GM20000 (cell line): ENCODE results near the gene GCH1.

ENCODE experiments used
- DNase-seq: peaks from one replicate; pipeline ENCODE4 v3.0.0; 2012; ENCODE audit warnings: low spot score
- TF ChIP-seq, protein P1 (sequence below): IDR thresholded peaks from 2 replicates; pipeline ENCODE4 v1.5.1; 2012; ENCODE audit warnings: mild to moderate bottlenecking, control low read depth; ENCODE audit errors: extremely low read depth, missing control alignments

The GCH1 gene

GRCh38 chr14:54818201-54819133 is 84.2 kb downstream of the GCH1 start:
- TF ChIP-seq, protein P1, sequence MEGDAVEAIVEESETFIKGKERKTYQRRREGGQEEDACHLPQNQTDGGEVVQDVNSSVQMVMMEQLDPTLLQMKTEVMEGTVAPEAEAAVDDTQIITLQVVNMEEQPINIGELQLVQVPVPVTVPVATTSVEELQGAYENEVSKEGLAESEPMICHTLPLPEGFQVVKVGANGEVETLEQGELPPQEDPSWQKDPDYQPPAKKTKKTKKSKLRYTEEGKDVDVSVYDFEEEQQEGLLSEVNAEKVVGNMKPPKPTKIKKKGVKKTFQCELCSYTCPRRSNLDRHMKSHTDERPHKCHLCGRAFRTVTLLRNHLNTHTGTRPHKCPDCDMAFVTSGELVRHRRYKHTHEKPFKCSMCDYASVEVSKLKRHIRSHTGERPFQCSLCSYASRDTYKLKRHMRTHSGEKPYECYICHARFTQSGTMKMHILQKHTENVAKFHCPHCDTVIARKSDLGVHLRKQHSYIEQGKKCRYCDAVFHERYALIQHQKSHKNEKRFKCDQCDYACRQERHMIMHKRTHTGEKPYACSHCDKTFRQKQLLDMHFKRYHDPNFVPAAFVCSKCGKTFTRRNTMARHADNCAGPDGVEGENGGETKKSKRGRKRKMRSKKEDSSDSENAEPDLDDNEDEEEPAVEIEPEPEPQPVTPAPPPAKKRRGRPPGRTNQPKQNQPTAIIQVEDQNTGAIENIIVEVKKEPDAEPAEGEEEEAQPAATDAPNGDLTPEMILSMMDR: no peak
- no peak for DNase-seq

DNA sequence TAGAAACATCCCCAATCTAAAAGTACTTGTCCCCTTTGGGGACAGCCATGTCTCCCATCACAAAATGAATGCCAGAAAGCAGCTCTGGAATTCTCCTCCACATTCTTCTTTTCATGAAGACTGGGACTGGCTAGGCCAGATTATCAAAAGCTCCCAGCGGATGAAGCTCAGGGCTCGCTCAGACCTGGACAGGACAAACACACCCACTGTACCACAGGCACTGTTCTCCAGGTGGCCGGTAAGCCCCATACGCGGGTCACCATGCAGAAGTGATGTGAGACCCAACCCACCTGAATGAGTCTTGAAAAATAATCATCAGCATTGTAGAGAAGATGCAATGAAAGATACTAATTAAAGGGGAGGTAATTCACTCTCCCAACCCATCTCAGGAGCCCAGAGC is 85.1 kb downstream of the GCH1 start:
- TF ChIP-seq, protein P1: no peak
- DNase-seq: no peak

DNA sequence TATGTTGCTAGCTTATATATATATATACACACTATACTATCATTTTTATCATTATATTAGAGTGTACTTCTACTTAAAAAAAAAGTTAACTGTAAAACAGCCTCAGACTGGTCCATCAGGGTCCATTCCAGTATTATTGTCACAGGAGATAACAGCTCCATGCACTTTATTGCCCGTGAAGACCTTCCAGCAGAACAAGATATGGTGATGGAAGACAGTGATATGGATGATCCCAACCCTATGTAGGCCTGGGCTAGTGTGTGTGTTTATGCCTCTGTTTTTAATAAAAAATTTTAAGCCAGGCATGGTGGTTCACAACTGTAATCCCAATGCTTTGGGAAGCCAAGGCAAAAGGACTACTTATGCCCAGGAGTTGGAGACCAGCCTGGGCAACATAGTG is 86.2 kb downstream of the GCH1 start:
- TF ChIP-seq, protein P1: no peak
- no peak for DNase-seq

DNA sequence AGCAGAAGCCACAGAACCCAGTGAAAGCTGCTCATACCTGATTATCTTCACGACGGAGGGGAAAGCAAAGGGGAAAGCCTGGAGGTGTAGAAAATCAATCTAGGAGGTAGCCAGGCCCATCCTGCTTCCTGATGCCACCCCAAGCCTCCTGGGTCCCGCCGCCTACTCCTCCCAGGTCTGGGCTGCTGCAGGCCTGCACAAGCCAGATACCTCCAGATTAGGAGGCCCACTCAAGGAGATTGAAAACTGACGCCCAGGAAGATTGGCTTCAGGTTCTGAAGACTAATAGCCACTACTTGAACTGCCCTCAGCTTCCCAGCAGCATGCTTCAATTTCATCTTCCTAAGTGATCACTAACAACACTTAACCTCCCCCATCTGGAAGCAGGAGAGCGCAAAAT is 87.1 kb downstream of the GCH1 start:
- TF ChIP-seq, protein P1: no peak
- no peak for DNase-seq

DNA sequence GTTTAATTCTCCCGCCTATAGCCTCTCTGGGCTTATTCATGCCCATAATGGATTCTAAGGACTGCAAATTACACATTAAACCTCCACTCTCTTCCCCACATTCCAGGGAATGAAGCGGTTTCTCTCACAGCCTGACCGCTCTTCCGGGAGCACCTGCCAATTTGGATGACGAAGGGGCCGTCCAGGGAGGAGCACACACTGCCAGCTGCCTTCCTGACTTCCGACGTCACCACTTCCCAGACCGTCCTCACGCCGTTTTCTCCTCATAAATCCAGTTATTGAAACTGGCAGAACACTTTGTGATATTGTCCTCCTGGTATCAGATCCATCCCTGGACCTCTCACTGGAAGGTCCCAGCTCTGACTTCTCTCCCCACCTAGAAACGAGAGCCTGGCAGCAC is 87.6 kb downstream of the GCH1 start:
- DNase-seq: no peak
- TF ChIP-seq, protein P1: no peak

DNA sequence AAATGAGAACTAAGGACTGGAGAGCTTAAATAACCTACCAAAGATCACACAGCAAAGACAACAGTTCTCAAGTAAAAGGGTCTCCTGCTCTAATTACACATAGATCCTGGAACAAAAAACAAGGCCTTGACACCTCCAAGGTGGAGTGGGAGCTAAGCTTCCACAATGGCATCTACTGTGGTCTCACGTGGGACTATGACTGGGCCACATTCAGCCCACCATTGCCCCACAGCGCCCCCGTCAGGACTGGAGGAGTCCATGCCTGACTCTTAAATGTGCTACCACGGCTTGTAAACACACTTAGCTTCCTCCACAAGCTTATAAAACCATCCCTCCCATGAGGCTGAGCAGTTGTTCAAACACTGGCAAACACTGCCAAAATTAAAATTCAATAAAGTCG is 88.5 kb downstream of the GCH1 start:
- no peak for DNase-seq
- TF ChIP-seq, protein P1: no peak

DNA sequence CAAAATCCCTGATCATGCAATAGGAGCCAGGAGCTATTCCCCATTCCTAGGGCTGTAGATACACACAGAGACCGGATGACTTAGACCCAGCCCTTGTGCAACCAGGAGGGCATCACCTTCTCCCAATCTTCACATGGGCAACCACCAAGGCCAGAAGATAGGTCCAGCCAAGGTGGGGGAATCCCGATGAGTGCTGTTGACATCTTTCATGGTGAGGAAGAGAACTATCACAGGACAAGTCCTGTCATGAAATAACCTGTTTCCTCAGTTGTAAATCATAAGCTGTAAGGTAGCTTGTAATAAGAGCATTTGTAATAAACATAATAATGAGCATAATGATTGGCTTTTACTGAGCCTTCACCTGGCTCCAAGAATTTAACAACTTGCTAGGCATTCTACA is 89.5 kb downstream of the GCH1 start:
- TF ChIP-seq, protein P1: no peak
- DNase-seq: no peak
